Stimulated activated naive CD8-positive, alpha-beta T cell treated with anti-CD3 and anti-CD28 coated beads, Interleukin-15, Interleukin-2, amounts not matched to agents 100 ng/mL and 50 ng/mL, for 24 hours (primary cell): ENCODE results near the gene RIPK4.
"Not testable (repeated sequence)": the region's sequence is repeated elsewhere in the genome, so short reads cannot be mapped to it uniquely, and the experiment has no call there.

ENCODE experiments used
- H3K27ac Mint-ChIP-seq: one replicate; pipeline ENCODE4 v1.8.0; 2021; ENCODE audit warnings: mild to moderate bottlenecking, mixed read lengths
- H3K27me3 Mint-ChIP-seq: one replicate; pipeline ENCODE4 v1.8.0; 2021; ENCODE audit warnings: mixed read lengths
- H3K36me3 Mint-ChIP-seq: one replicate; pipeline ENCODE4 v1.8.0; 2021; ENCODE audit warnings: low read depth, mixed read lengths
- H3K4me1 Mint-ChIP-seq: one replicate; pipeline ENCODE4 v1.8.0; 2021; ENCODE audit warnings: low read depth, mixed read lengths
- H3K4me3 Mint-ChIP-seq: one replicate; pipeline ENCODE4 v1.8.0; 2021; ENCODE audit warnings: mild to moderate bottlenecking, mixed read lengths
- H3K9me3 Mint-ChIP-seq: one replicate; pipeline ENCODE4 v1.8.0; 2021; ENCODE audit warnings: mixed read lengths

Gene RIPK4

DNA sequence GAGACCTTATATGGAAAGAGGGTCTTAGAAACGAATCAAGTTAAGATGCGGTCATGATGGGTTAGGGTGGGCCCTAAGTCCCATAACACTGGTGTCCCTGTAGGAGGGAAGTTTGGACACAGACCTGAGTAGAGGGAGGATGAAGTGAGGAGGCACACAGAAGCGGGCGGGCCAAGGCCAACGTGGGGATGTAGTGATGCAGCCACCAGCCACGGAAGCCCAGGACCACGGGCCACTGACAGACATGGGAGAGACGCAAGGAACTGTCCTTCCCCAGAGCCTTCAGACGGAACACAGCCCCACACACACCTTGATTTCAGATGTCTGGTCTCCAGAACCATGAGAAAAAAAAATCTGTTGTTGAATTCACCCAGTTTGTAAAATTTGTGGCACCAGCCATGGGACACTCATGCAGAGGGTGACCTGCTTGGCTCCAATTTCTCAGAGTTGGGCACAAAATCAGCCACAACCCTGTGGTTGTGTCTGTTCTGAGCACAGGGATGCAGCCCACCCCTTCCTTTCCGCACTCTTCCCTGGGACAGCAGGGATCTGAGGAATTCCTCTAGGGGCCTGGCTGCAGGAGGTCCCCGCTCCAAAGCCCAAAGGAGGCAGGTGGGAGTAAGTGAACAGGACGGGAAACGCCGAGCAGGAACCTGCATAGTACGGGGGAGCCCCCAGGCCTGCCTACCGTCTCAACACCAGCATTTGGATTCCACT is 61.1 kb downstream of the RIPK4 start:
- H3K27ac Mint-ChIP-seq, result no peak overlapping the region
- H3K27me3 Mint-ChIP-seq, result peaks cover 19% of the 10 kb centered on the region
- no peak overlapping the region for H3K4me3 Mint-ChIP-seq
- H3K36me3 Mint-ChIP-seq, result peaks cover 4% of the 10 kb centered on the region
- peaks cover 12% of the 10 kb centered on the region for H3K4me1 Mint-ChIP-seq
- H3K9me3 Mint-ChIP-seq, result peaks cover 12% of the 10 kb centered on the region

DNA sequence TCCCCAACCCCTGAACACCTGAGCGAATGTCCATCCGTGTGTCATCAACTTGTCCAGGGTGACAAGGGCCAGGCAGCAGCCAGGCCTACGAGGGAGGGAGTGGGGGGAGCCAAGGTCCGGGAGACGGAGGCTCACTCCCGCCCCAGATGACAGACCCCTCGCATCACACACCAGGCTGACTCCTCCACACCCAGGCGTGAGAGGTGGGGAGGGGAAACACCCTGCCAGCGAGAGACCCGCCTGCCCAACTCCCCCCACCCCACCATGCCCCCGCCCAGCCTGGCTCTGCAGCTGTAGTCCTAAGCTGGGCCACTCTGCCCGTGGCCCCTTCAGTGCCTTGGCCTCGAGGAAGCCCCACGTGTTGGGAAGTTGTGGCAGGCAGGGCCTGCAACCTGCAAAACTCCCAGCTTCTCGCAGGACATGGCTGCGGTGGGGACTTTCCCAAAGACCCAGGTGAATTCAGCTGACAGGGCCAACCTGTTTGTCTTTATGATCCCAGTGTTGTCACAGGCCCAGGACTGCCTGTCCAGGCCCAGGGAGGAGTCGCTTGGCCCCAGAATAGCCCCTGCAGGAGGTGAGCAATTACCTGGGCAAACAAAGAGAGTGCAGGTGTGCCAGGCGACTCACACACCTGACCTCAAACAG is 62.9 kb downstream of the RIPK4 start:
- H3K4me3 Mint-ChIP-seq, result no peak overlapping the region
- no peak overlapping the region for H3K27ac Mint-ChIP-seq
- H3K27me3 Mint-ChIP-seq, result peaks cover 19% of the 10 kb centered on the region
- peaks cover 12% of the 10 kb centered on the region for H3K9me3 Mint-ChIP-seq
- H3K36me3 Mint-ChIP-seq, result peaks cover 4% of the 10 kb centered on the region
- H3K4me1 Mint-ChIP-seq, result peaks cover 12% of the 10 kb centered on the region

DNA sequence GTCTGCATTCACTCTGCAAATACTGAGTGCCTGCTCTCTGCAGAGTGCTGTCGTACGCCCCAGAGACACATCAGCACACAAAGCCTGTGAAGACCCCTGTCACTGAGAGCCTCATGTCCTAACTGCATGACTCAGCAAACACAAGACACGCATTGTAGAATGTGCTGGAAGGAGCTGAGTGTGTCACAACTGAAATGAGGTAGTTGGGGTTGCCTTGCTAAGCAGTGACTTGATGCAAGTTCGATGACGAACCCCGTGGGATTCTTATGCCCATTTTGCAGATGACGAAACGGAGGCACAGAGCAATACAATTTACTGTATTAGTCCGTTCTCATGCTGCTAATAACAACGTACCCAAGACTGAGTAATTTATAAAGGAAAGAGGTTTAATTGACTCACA is 65.1 kb downstream of the RIPK4 start:
- Mint-ChIP-seq H3K27me3 (peaks cover 9% of the 10 kb centered on the region), H3K27ac (no peak overlapping the region), H3K4me1 (peaks cover 4% of the 10 kb centered on the region), H3K9me3 (peaks cover 3% of the 10 kb centered on the region), H3K36me3 (peaks cover 3% of the 10 kb centered on the region), H3K4me3 (no peak overlapping the region)

DNA sequence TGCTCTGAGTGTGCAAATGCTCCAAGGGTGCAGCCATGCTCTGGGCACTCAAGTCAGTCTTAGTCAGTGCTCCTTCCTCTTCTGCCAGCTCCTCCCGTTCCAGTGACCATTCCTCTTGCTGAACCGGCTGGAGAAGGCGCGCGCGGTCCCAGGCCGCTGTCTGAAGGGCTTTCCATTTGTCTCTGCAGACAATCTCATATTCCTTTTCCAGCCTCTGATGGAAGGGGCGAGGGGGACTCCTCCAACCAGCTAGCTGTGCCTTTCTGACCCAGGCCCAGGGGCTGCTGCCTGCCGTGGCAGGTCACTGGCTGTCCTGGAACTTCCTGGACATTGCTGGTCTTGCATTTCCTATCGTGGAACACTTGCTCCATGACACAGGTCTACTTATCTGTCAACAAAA is 67.5 kb downstream of the RIPK4 start:
- Mint-ChIP-seq H3K9me3 (peaks cover under 1% of the 10 kb centered on the region), H3K4me1 (no peaks in the 10 kb centered on the region), H3K4me3 (no peak overlapping the region), H3K36me3 (no peaks in the 10 kb centered on the region), H3K27me3 (peaks cover 10% of the 10 kb centered on the region), H3K27ac (no peak overlapping the region)

DNA sequence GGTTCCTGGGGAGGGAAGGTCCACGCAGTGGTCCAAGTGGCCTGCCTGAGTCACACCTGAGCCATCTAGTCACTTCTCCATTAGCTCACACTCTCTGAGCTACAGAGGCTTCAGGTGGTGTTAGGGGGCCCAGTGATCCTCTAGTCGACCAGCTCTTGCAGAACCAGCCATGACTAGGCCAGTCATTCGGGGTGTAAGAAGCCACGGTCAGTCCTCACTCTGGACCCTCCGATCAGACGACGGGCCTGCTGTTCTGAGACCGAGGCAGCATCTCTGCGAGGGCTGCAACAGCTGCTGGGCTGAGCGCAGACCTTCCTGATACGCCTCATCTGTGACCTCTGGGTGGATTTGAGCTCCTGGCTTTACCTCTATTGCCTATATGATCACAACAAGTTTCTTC is 68.8 kb downstream of the RIPK4 start:
- Mint-ChIP-seq H3K36me3 (no peaks in the 10 kb centered on the region), H3K27me3 (peaks cover 17% of the 10 kb centered on the region), H3K4me1 (no peaks in the 10 kb centered on the region), H3K9me3 (peaks cover 6% of the 10 kb centered on the region), H3K27ac (no peak overlapping the region), H3K4me3 (no peak overlapping the region)

DNA sequence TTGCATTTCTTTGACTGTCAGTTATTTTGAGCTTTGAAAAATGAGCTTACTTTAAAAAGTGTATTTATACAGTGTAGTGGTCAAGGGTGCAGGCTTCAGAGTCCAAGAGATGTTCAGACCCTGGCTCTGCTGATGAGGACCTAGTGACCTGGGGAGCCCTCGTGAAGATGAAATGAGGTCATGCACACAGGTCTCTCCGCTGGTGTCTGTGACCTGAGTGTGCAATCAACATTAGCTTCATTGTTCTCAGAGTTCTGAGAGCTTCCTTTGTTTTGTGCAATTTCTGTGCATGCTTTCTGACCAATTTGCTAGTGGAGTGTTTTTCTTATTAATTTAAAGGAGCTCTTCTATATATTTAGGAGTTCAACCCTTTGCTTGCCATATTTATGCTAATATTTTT is 71.3 kb downstream of the RIPK4 start:
- Mint-ChIP-seq H3K9me3 (peaks cover 6% of the 10 kb centered on the region), H3K4me1 (no peaks in the 10 kb centered on the region), H3K4me3 (no peak overlapping the region), H3K27me3 (peaks cover 17% of the 10 kb centered on the region), H3K27ac (no peak overlapping the region), H3K36me3 (no peaks in the 10 kb centered on the region)

DNA sequence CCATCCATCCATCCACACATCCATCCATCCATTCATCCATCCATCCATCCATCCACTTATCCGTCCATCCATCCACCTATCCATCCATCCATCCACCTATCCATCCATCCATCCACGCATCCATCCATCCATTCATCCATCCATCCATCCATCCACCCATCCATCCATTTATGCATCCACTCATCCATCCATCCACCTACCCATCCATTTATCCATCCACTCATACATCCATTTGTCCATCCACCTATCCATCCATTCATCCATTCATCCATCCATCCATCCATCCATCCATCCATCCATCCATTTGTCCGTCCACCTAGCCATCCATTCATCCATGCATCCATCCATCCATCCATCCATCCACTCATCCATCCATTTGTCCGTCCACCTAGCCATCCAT is 72.8 kb downstream of the RIPK4 start:
- not testable (repeated sequence) for H3K36me3 Mint-ChIP-seq, H3K4me3 Mint-ChIP-seq, H3K9me3 Mint-ChIP-seq, H3K4me1 Mint-ChIP-seq, H3K27ac Mint-ChIP-seq
- peaks cover 17% of the 10 kb centered on the region for H3K27me3 Mint-ChIP-seq

DNA sequence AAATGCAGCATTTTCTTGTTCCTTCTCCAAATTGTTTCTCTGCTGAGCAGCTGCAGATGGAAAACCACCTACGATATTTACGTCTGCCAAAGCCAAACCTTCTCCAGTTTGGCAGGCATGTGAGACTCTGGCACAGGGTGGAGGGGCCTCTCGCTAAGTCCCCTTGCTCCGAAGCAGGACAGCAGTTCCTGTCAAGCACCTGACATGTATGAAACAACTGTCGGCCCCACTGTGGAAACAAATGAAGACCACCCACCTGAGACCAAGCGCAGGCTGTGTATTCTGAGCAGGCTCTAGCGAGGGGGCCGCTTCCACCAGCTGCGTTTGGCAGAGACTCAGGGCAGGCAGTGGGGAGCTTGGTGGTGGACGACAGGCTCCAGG is 74.7 kb downstream of the RIPK4 start:
- Mint-ChIP-seq H3K9me3 (peaks cover 6% of the 10 kb centered on the region), H3K4me3 (no peak overlapping the region), H3K4me1 (no peaks in the 10 kb centered on the region), H3K27me3 (peaks cover 18% of the 10 kb centered on the region), H3K36me3 (no peaks in the 10 kb centered on the region), H3K27ac (no peak overlapping the region)

DNA sequence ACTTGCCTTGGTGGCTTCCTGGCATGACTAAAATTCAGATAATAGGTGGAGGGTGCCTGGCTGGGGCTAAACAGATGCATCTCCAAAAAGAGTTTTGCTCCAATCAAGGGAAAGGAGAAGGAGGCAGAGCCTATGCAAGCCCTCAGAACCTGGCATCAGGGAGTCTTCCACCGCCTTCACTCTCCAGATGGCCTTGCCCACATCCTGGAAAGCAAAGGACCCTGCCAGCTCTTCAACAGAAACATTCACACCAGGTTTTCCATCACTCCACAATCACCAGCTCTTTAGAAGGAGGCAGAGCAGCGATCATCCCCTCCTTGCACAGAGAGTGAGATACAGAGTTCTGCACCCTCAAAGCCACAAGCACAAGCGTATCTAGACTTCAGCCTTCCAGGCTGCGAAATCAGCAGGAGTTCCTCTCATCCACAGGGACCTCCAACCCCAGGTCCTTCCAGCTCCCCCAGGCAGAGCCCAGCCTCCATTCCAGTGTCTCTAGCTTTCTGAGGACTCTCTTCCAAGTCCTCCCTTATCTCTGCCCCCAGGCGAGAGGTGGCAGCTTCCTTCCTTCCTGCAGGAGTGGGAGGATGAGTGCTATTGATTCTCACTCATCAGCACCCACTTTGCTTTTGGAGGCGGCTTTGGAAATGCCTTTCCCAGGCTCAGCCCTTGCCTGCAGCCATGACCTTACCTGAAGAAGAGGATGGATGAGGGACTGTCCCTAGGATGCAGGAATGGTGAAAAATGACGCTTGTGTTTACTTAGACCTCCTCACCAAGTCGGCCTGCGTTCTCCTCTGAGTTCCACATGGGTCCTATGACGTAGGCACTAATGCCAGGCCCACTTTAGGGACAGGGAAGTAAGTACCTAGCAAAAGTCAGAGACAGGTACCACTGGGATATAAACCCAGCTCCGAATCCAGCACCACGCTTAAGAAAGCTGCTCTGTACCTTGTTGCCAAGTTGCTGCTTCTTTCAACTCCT is 75.4 kb downstream of the RIPK4 start:
- H3K4me3 Mint-ChIP-seq, result no peak overlapping the region
- H3K4me1 Mint-ChIP-seq, result no peaks in the 10 kb centered on the region
- H3K27me3 Mint-ChIP-seq, result peaks cover 21% of the 10 kb centered on the region
- H3K27ac Mint-ChIP-seq, result no peak overlapping the region
- H3K36me3 Mint-ChIP-seq, result no peaks in the 10 kb centered on the region
- peaks cover 6% of the 10 kb centered on the region for H3K9me3 Mint-ChIP-seq
